BLaER1 (cell line): ENCODE measurements around the gene ACTL10.
"Not testable (repeated sequence)": the region's sequence is repeated elsewhere in the genome, so short reads cannot be mapped to it uniquely, and the experiment has no call there.

Experiments
- H3K27ac ChIP-seq: shearing (Covaris generic); formaldehyde crosslinking; 2 replicates; pipeline ENCODE4 v1.8.1; 2022
- H3K27me3 ChIP-seq: shearing (Covaris generic); formaldehyde crosslinking; 2 replicates; pipeline ENCODE4 v1.8.1; 2022
- H3K36me3 ChIP-seq: shearing (Covaris generic); formaldehyde crosslinking; 2 replicates; pipeline ENCODE4 v1.8.1; 2022
- H3K4me1 ChIP-seq: shearing (Covaris generic); formaldehyde crosslinking; 2 replicates; pipeline ENCODE4 v1.8.1; 2022
- H3K4me2 ChIP-seq: shearing (Covaris generic); formaldehyde crosslinking; 2 replicates; pipeline ENCODE4 v1.8.1; 2022
- H3K4me3 ChIP-seq: shearing (Covaris generic); formaldehyde crosslinking; 2 replicates; pipeline ENCODE4 v1.8.1; 2022
- H3K9ac ChIP-seq: shearing (Covaris generic); formaldehyde crosslinking; 2 replicates; pipeline ENCODE4 v1.8.1; 2022
- H3K9me3 ChIP-seq: shearing (Covaris generic); formaldehyde crosslinking; 2 replicates; pipeline ENCODE4 v1.8.1; 2022
- H4K20me1 ChIP-seq: shearing (Covaris generic); formaldehyde crosslinking; 2 replicates; pipeline ENCODE4 v1.8.1; 2022
- Cebpa-rat ChIP-seq: shearing (Covaris generic); IDR thresholded peaks from 2 replicates; pipeline ENCODE4 v1.8.1; 2022

ACTL10 gene

GRCh38 chr20:33666293-33667244, at the start of gene ACTL10:
TSS of gene ACTL10 (plus strand) at chr20:33666943. CDS start at chr20:33667498, 555 bp downstream.
- Histone ChIP-seq H3K36me3 (peaks cover 20% of the 10 kb centered on the region), H3K9me3 (no peaks in the 10 kb centered on the region), H3K4me3 (peak within 1 kb of the TSS; percentile 73), H3K27ac (peak within 1 kb of the TSS; percentile 86), H3K27me3 (no peaks in the 10 kb centered on the region), H3K4me1 (peaks cover 89% of the 10 kb centered on the region), H4K20me1 (peaks cover 28% of the 10 kb centered on the region), H3K4me2 (peak within 1 kb of the TSS; percentile 95), H3K9ac (peak within 1 kb of the TSS; percentile 81)
- no peak for TF ChIP-seq Cebpa-rat

- no peak for TF ChIP-seq Cebpa-rat
- peaks cover 4% of the 10 kb centered on the region; the same call in 1 of the 2 replicates for H3K4me1 ChIP-seq
- H3K27ac ChIP-seq, result no peak overlapping the region
- H4K20me1 ChIP-seq, result 0 out of 2 replicates have a peak, but pooled peaks cover 15% of the 10 kb centered on the region
- no peak overlapping the region for H3K4me3 ChIP-seq
- H3K27me3 ChIP-seq, result no peaks in the 10 kb centered on the region
- no peak overlapping the region for H3K4me2 ChIP-seq
- H3K36me3 ChIP-seq, result peaks cover 61% of the 10 kb centered on the region
- H3K9me3 ChIP-seq, result no peaks in the 10 kb centered on the region
- no peak overlapping the region for H3K9ac ChIP-seq
Observed at GRCh38 chr20:33621717-33622400, 44.9 kb upstream of the ACTL10 start.

GRCh38 chr20:33622705-33623365, 43.9 kb upstream of the ACTL10 start:
- Histone ChIP-seq H3K27ac (no peak overlapping the region), H3K9me3 (no peaks in the 10 kb centered on the region), H3K4me2 (no peak overlapping the region), H3K36me3 (peaks cover 65% of the 10 kb centered on the region), H3K4me3 (no peak overlapping the region), H3K4me1 (peaks cover 4% of the 10 kb centered on the region; the same call in 1 of the 2 replicates), H3K9ac (no peak overlapping the region), H3K27me3 (no peaks in the 10 kb centered on the region), H4K20me1 (0 out of 2 replicates have a peak, but pooled peaks cover 12% of the 10 kb centered on the region)
- TF ChIP-seq Cebpa-rat, result no peak

GRCh38 chr20:33624399-33624798, 42.3 kb upstream of the ACTL10 start:
- H3K4me3 ChIP-seq, result no peak overlapping the region
- peaks cover 73% of the 10 kb centered on the region for H3K36me3 ChIP-seq
- no peak for TF ChIP-seq Cebpa-rat
- no peaks in the 10 kb centered on the region for H3K9me3 ChIP-seq
- H3K27ac ChIP-seq, result no peak overlapping the region
- H4K20me1 ChIP-seq, result 0 out of 2 replicates have a peak, but pooled peaks cover 12% of the 10 kb centered on the region
- H3K27me3 ChIP-seq, result no peaks in the 10 kb centered on the region
- H3K4me2 ChIP-seq, result no peak overlapping the region
- peaks cover 4% of the 10 kb centered on the region; the same call in 1 of the 2 replicates for H3K4me1 ChIP-seq
- no peak overlapping the region for H3K9ac ChIP-seq

- H3K27me3 ChIP-seq, result no peaks in the 10 kb centered on the region
- no peak overlapping the region for H3K9ac ChIP-seq
- no peak overlapping the region for H3K4me2 ChIP-seq
- H3K36me3 ChIP-seq, result peaks cover 82% of the 10 kb centered on the region
- H3K27ac ChIP-seq, result no peak overlapping the region
- TF ChIP-seq Cebpa-rat, result no peak
- no peaks in the 10 kb centered on the region for H3K9me3 ChIP-seq
- no peak overlapping the region for H3K4me3 ChIP-seq
- peaks cover 4% of the 10 kb centered on the region; the same call in 1 of the 2 replicates for H3K4me1 ChIP-seq
- 0 out of 2 replicates have a peak, but pooled peaks cover 12% of the 10 kb centered on the region for H4K20me1 ChIP-seq
Observed at GRCh38 chr20:33626190-33626589, 40.6 kb upstream of the ACTL10 start.

- no peak overlapping the region for H3K4me3 ChIP-seq
- TF ChIP-seq Cebpa-rat, result no peak
- H3K9ac ChIP-seq, result no peak overlapping the region
- H3K9me3 ChIP-seq, result no peaks in the 10 kb centered on the region
- H3K27ac ChIP-seq, result no peak overlapping the region
- H3K4me2 ChIP-seq, result no peak overlapping the region
- H4K20me1 ChIP-seq, result 0 out of 2 replicates have a peak, but pooled peaks cover 6% of the 10 kb centered on the region
- peaks cover 93% of the 10 kb centered on the region for H3K36me3 ChIP-seq
- no peaks in the 10 kb centered on the region for H3K27me3 ChIP-seq
- no peaks in the 10 kb centered on the region for H3K4me1 ChIP-seq
Observed at GRCh38 chr20:33627577-33628216, 39.0 kb upstream of the ACTL10 start.

GRCh38 chr20:33629533-33629932, 37.2 kb upstream of the ACTL10 start:
- no peaks in the 10 kb centered on the region for H3K9me3 ChIP-seq
- H3K9ac ChIP-seq, result no peak overlapping the region
- H3K4me3 ChIP-seq, result no peak overlapping the region
- no peak overlapping the region for H3K27ac ChIP-seq
- no peaks in the 10 kb centered on the region for H3K27me3 ChIP-seq
- no peaks in the 10 kb centered on the region for H4K20me1 ChIP-seq
- no peak overlapping the region for H3K4me2 ChIP-seq
- H3K4me1 ChIP-seq, result no peaks in the 10 kb centered on the region
- peaks cover 94% of the 10 kb centered on the region for H3K36me3 ChIP-seq
- TF ChIP-seq Cebpa-rat, result no peak

- H3K4me3 ChIP-seq, result no peak overlapping the region
- H4K20me1 ChIP-seq, result no peaks in the 10 kb centered on the region
- H3K36me3 ChIP-seq, result peaks cover 90% of the 10 kb centered on the region
- no peak overlapping the region for H3K4me2 ChIP-seq
- no peaks in the 10 kb centered on the region for H3K27me3 ChIP-seq
- H3K9me3 ChIP-seq, result no peaks in the 10 kb centered on the region
- no peaks in the 10 kb centered on the region for H3K4me1 ChIP-seq
- no peak overlapping the region for H3K27ac ChIP-seq
- TF ChIP-seq Cebpa-rat, result no peak
- H3K9ac ChIP-seq, result no peak overlapping the region
Observed at GRCh38 chr20:33629979-33630378, 36.8 kb upstream of the ACTL10 start.

GRCh38 chr20:33630507-33630906, 36.2 kb upstream of the ACTL10 start:
- Histone ChIP-seq H3K4me2 (no peak overlapping the region), H3K27ac (no peak overlapping the region), H3K36me3 (peaks cover 85% of the 10 kb centered on the region), H3K27me3 (no peaks in the 10 kb centered on the region), H4K20me1 (no peaks in the 10 kb centered on the region), H3K9ac (no peak overlapping the region), H3K4me3 (no peak overlapping the region), H3K4me1 (no peaks in the 10 kb centered on the region), H3K9me3 (no peaks in the 10 kb centered on the region)
- no peak for TF ChIP-seq Cebpa-rat

GRCh38 chr20:33631910-33632309, 34.8 kb upstream of the ACTL10 start:
- peaks cover 76% of the 10 kb centered on the region for H3K36me3 ChIP-seq
- not testable (repeated sequence) for H3K4me1 ChIP-seq, H3K27ac ChIP-seq, H3K4me2 ChIP-seq, H3K9ac ChIP-seq, H3K9me3 ChIP-seq, H3K27me3 ChIP-seq, H3K4me3 ChIP-seq, H4K20me1 ChIP-seq
